GM12865 (cell line): ENCODE measurements around the gene RRP12.

Source experiments
- DNase-seq: peaks from one replicate; pipeline ENCODE4 v3.0.0; 2010; ENCODE audit warnings: low read depth
- H3K4me3 ChIP-seq: 2 replicates; pipeline ENCODE4 v1.5.1; 2011; ENCODE audit warnings: mild to moderate bottlenecking, low read depth, low read length, control low read depth
- CTCF ChIP-seq: IDR thresholded peaks from 2 replicates; pipeline ENCODE4 v1.5.1; 2011; ENCODE audit warnings: low read length, control low read depth, low read depth, inconsistent platforms; ENCODE audit not compliant: insufficient read depth; ENCODE audit errors: missing control alignments

Gene RRP12

DNA sequence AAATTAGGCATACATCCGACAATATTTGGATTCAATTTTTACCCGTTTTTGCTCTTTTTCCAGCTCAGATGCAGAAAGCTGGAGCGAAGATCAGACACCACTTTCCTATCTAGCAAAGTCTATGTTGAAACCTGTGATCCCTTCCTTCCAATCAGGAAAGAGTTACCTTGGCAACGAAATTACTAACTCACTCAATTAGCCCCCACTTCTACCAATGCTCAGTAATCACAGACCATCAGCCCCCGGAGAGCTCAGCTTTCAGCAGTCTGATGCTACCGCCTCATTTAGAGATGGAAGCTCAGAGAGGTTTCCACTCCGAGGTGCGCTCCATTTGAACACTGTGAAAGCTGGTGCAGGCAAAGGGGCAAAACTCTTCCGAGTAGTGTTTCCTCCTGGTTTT lies 75.4 kb downstream of the RRP12 start:
- no peak overlapping the region for H3K4me3 ChIP-seq
- no peak for DNase-seq
- no peak for TF ChIP-seq CTCF

DNA sequence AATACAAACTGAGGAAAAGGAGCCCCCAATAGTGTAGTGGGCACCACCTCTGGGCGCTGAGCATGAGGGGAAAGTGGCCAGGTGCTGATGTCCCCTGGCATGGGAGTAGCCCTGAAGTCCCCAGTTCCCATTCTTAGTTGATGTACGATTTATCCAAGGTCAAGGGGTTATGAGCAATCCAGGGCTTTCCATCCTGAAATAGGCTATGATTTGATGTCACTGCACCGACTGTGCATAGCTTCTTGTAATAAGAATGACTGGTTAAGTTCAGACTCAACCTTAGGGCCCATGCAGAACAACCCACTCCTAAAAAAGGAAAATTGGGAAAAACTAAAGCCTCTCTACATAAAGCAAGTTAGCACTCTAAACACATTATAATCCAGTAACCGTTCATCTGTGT lies 77.6 kb downstream of the RRP12 start:
- no peak for TF ChIP-seq CTCF
- DNase-seq, result no peak
- no peak overlapping the region for H3K4me3 ChIP-seq

GRCh38 chr10:97321804-97322190 lies 79.3 kb downstream of the RRP12 start:
- no peak for DNase-seq
- no peak for TF ChIP-seq CTCF
- H3K4me3 ChIP-seq, result no peak overlapping the region

GRCh38 chr10:97321032-97321803 lies 79.9 kb downstream of the RRP12 start:
- no peak for DNase-seq
- H3K4me3 ChIP-seq, result no peak overlapping the region; the same call in 1 of the 2 replicates
- TF ChIP-seq CTCF, result no peak

- TF ChIP-seq CTCF, result no peak
- peak overlapping the region; percentile 23 for H3K4me3 ChIP-seq
- DNase-seq, result no peak
Observed at GRCh38 chr10:97320480-97321031, 80.6 kb downstream of the RRP12 start.

DNA sequence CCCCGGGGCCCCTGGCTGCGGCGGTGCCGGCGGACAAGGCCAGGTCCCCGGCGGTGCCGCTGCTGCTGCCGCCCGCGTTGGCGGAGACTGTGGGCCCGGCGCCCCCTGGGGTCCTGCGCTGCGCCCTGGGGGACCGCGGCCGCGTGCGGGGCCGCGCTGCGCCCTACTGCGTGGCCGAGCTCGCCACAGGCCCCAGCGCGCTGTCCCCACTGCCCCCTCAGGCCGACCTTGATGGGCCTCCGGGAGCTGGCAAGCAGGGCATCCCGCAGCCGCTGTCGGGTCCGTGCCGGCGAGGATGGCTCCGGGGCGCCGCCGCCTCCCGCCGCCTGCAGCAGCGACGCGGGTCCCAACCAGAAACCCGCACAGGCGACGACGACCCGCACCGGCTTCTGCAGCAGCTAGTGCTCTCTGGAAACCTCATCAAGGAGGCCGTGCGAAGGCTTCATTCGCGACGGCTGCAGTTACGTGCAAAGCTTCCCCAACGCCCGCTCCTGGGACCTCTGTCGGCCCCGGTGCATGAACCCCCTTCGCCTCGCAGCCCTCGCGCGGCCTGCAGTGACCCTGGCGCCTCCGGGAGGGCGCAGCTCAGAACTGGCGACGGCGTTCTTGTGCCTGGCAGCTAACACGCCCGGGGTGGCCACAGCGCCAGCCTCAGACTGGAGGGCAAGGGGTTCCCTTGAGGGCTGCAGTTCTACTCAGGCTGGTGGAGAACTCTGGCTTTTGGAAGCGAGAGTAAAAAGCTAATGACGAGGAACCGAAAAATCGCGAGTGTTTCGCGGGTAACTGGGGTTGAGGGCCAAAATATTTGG lies 81.3 kb downstream of the RRP12 start:
- TF ChIP-seq CTCF, result peak; percentile 7
- peak overlapping the region; percentile 61 for H3K4me3 ChIP-seq
- DNase-seq, result peak; percentile 59
